Activated effector memory CD4-positive, alpha-beta T cell treated with anti-CD3 and anti-CD28 coated beads, Interleukin-2, amount 50 U/mL, for 16 hours (primary cell): Measurements from ENCODE around the gene EMX1.

Source experiments
- DNase-seq: peaks from one replicate; pipeline ENCODE4 v3.0.0-alpha.2; 2020

Gene EMX1

GRCh38 chr2:72983500-72984161, 66.3 kb downstream of the EMX1 start:
- no peak for DNase-seq

- DNase-seq: no peak
Observed at GRCh38 chr2:72984172-72984671, 66.9 kb downstream of the EMX1 start.
